ENCODE measurements around the gene MINDY4. TPM values are rescaled to one million over a fixed set of nuclear protein-coding genes. Genes with fewer than 3 reads are reported as not detected.

MINDY4 gene
- total and polyA plus RNA-seq, 2 of the 4 experiments (the other 2 are of a cell fraction): 1.8 to 3.6 TPM

GRCh38 chr7:30870821-30871518, 99.8 kb downstream of the MINDY4 start:
- Histone ChIP-seq H3K14ac (replicated peaks; ENCODE audit: low read depth, low read length) (no peak overlapping the region), H2BK20ac (ENCODE audit: low read depth, low read length) (no peak overlapping the region), H3K4me2 (ENCODE audit: low read depth, low read length) (no peak overlapping the region), H3K9ac (ENCODE audit: low read depth, low read length) (no peak overlapping the region), H2BK5ac (ENCODE audit: low read depth, low read length, poor library complexity, severe bottlenecking) (no peak overlapping the region), H4K8ac (ENCODE audit: low read depth in 2 of 2, low read length in 2 of 2) (no peak overlapping the region), H3K23ac (ENCODE audit: low read depth, low read length) (no peak overlapping the region), H3K56ac (ENCODE audit: extremely low read depth, insufficient read depth, low read length) (no peak overlapping the region), H3K9me3 (ENCODE audit: control insufficient read depth, insufficient read depth, low read length) (peaks cover 5% of the 10 kb centered on the region; the same call in 1 of the 2 replicates), H3K9me1 (ENCODE audit: insufficient read depth, low read length) (no peaks in the 10 kb centered on the region; the same call in 1 of the 2 replicates), H2AK5ac (ENCODE audit: low read depth, low read length) (no peak overlapping the region), H3K27ac (ENCODE audit: insufficient read depth, low read length) (no peak overlapping the region), H4K5ac (ENCODE audit: low read depth, low read length) (no peak overlapping the region), H4K20me1 (ENCODE audit: insufficient read depth, low read length) (no peaks in the 10 kb centered on the region), H2AK9ac (replicated peaks; ENCODE audit: low read depth, low read length, poor library complexity) (no peak overlapping the region), H3K79me1 (ENCODE audit: low read depth in 1 of 2, low read length in 2 of 2) (no peaks in the 10 kb centered on the region), H3K4ac (ENCODE audit: low read depth, low read length) (no peak overlapping the region), H2BK120ac (ENCODE audit: low read depth, low read length) (no peak overlapping the region), H2AFZ (replicated peaks; ENCODE audit: low read length, poor library complexity) (no peak overlapping the region), H2BK15ac (ENCODE audit: low read depth, low read length) (no peak overlapping the region), H3K4me3 (ENCODE audit: insufficient read depth, low read depth, low read length) (no peak overlapping the region), H4K91ac (ENCODE audit: insufficient read depth, low read depth, low read length) (no peak overlapping the region), H3K18ac (ENCODE audit: low read depth, low read length) (no peak overlapping the region), H3K4me1 (ENCODE audit: control insufficient read depth, insufficient read depth, low read length) (peaks cover 1% of the 10 kb centered on the region; the same call in 1 of the 2 replicates), H3K27me3 (ENCODE audit: control insufficient read depth, insufficient read depth, low read length) (no peaks in the 10 kb centered on the region), H3K36me3 (ENCODE audit: control insufficient read depth, insufficient read depth, low read length) (peaks cover 4% of the 10 kb centered on the region)
- ChIA-PET CTCF (no interaction called here), POLR2A (ENCODE audit: unreplicated experiment) (interaction anchor here (0.5 kb wide), 1 partner anchor 1615 kb away, joined by 7 read pairs; no protein-coding TSS in a partner anchor)
- TF ChIP-seq RCOR1 (IDR thresholded peaks at IDR 0.05; ENCODE audit: insufficient replicate concordance, low read length) (no peak), SMC3 (IDR thresholded peaks at IDR 0.05; ENCODE audit: low read depth, low read length) (no peak), MXI1 (IDR thresholded peaks at IDR 0.05; ENCODE audit: borderline replicate concordance, low read depth, low read length) (no peak), CEBPB (IDR thresholded peaks at IDR 0.05; ENCODE audit: low read depth, low read length) (no peak), CHD1 (IDR thresholded peaks at IDR 0.05; ENCODE audit: low read depth, low read length) (no peak), CTCF (conservative IDR thresholded peaks at IDR 0.05; ENCODE audit: low read depth, low read length) (no peak), USF2 (IDR thresholded peaks at IDR 0.05; ENCODE audit: low read depth, low read length) (no peak), POLR2A (IDR thresholded peaks at IDR 0.05; ENCODE audit: low read depth, low read length) (no peak), RFX5 (IDR thresholded peaks at IDR 0.05; ENCODE audit: low read depth, low read length) (no peak), MAZ (IDR thresholded peaks at IDR 0.05; ENCODE audit: borderline replicate concordance, low read depth, low read length) (no peak), ELK1 (IDR thresholded peaks at IDR 0.05; ENCODE audit: borderline replicate concordance, low read depth, low read length) (no peak), FOS (IDR thresholded peaks at IDR 0.05; ENCODE audit: low read depth, low read length) (no peak), RAD21 (IDR thresholded peaks at IDR 0.05; ENCODE audit: low read length) (no peak)
- no TSS peak for BruUV-seq (replicated peaks)
- WGBS, 2 experiments (ENCODE audit: extremely low coverage in 2 of 2, insufficient read length in 1 of 2): 43% methylated on average over 2 of the region's 10 CpGs; no CpG with 5 or more reads in 1 of the 2 experiments
- intact Hi-C loops (cut with micrococcal nuclease) (no loop called here), in situ Hi-C loops (cut with MboI; ENCODE audit: low sequenced_read_pairs) (no loop called here), dilution Hi-C loops (cut with HindIII; ENCODE audit: low sequenced_read_pairs, unreplicated experiment) (no loop called here)
- no peak for DNase-seq
- no peak for ATAC-seq (ENCODE audit: low read depth)

All from IMR-90 (cell line).